Left renal cortex interstitium (tissue), 4 donors: ENCODE data around the gene OPHN1. TPM values are rescaled to one million over a fixed set of nuclear protein-coding genes. Genes with fewer than 3 reads are reported as not detected.
"Not testable (repeated sequence)": the region's sequence is repeated elsewhere in the genome, so short reads cannot be mapped to it uniquely, and the experiment has no call there.

Experiments
- DNase-seq, 4 donors: peaks; one replicate each; pipeline ENCODE4 v3.0.0-alpha.2; 2013; ENCODE audit warnings: low read depth in 4 of 4, low spot score in 2 of 4, missing footprints in 1 of 4
- polyA plus RNA-seq, 4 donors: library from polyadenylated mRNA; unstranded; fragments of 120-200 nt; gene quantifications; one replicate each; pipeline ENCODE4 v1.2.1, GENCODE V29; 2013; ENCODE audit not compliant: insufficient read length in 4 of 4

Gene OPHN1
- polyA plus RNA-seq, 4 donors: 8.1 to 9.7 (median 8.7) TPM

- no peak for DNase-seq
These were observed 60.6 kb downstream of the OPHN1 start for GRCh38 chrX:68372665-68373064.

DNA sequence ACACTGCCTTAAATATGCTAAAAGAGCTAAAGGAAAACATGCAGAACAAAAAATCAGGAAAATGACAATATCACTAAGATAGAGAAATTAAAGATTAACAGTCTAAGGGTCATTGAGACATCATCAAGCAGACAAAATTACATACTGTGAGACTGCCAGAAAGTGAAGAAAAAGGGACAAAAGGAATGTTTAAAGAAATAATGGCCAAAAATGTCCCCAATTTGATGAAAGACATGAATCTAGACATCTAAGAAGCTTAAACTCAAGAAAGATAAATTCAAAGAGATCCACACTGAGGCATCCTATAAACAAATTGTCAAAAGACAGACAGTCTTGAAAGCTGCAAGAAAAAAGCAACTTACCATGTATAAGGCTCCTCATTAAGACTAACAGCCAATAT, 63.7 kb downstream of the OPHN1 start:
- no peak for DNase-seq

DNA sequence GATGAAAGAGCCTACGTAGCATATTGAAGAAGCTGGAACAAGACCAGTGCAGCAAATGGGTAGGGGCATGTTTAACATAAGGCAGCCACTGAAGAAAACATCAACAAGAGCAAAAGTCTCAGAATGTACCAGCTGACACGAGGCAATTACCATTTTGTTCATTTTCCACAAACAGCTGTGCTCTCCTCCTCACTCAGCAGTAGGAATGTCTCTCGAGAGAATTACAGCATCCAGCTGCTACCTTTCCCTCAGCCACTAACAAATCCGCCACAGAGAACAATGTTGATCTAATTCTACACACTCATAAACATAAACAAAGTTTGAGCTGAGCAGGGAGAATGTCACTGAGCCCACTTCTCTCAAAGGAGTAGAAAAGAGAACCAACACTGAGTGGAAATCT, 68.0 kb downstream of the OPHN1 start:
- DNase-seq: peak in 1 of 4 donors; percentile 28

GRCh38 chrX:68363984-68364383, 69.3 kb downstream of the OPHN1 start:
- no peak for DNase-seq

DNA sequence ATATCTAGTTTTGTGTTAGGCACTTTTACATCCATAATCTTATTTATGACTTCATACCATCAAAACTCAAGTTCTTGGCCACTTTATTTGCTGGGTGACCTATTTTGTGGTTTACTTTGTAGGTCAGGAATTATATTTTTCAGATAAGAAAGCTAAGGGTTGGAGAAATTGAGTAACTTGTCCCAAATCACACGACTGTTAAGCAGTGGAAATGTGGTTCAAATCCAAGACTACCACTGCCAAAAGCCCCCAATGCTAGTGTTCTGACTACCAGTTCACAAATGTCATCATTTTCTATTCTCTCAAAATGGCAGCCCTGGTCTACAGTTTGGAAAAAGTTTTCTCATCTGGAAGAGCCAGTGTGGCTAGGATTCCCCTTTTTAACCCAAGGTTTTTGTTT, 74.6 kb downstream of the OPHN1 start:
- no peak for DNase-seq

DNA sequence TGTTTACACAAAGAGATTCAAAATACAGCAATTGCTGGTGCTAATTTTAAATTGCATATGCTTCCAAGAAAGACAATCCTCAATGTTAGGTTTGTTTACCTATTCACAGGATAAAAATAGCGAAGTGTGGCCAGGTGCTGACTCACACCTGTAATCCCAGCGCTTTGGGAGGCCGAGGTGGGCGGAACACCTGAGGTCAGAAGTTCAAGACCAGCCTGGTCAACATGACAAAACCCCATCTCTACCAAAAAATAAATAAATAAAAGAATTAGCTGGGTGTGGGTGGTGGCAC, 77.7 kb downstream of the OPHN1 start:
- DNase-seq: no peak

DNA sequence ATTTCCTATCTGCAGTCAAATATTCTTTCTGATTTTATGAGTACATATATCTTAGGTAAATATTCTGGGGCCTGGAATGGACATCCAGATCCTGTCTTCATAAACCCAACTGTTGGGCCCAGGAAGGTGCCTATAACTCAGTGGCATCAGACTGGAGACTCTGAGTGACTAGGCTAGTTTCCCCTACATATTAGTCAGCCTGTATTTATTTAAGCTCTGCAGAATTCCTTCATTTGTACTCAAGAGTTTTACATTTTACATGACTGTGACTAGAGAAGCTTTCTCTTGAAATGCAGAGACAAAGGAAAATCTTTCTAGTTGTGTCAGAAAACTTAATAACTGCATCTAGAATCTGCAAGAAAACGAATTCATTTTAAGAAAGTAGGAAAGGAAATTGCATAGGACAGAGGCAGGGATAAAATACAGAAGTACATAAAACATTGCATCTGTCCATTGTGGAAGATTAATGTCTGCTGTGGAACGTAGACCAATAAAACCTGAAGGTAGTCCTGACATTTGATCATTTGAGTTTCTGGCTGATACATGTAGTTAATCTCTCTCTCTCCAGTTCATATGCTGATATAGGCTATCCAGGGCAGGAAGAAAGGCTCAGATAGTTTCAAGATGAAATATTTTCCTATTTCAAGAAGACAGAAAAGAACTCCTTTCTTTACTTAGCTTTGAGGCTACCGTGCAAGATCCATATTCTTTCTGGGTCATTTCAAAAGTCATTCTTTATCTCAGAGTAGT, 78.2 kb downstream of the OPHN1 start:
- no peak for DNase-seq

DNA sequence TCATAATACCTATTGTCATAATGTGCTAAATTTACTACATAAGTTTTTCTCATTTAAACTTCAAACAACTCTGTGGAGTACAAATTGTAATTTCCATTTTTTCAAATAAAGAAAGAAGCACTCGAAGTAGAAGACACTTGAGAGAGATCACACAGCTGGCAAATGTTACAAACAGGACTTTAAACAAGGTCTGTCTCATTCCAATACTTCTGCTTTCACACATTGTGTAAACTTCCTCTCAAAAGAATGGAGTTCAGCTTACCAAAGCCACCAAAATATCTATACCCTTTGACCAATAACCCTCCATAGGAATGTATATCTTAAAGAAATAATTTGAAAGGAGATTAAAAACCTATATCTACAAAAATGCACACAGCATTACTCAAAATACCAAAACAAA, 88.3 kb downstream of the OPHN1 start:
- DNase-seq: no peak

GRCh38 chrX:68343551-68343950, 89.7 kb downstream of the OPHN1 start:
- DNase-seq: no peak

DNA sequence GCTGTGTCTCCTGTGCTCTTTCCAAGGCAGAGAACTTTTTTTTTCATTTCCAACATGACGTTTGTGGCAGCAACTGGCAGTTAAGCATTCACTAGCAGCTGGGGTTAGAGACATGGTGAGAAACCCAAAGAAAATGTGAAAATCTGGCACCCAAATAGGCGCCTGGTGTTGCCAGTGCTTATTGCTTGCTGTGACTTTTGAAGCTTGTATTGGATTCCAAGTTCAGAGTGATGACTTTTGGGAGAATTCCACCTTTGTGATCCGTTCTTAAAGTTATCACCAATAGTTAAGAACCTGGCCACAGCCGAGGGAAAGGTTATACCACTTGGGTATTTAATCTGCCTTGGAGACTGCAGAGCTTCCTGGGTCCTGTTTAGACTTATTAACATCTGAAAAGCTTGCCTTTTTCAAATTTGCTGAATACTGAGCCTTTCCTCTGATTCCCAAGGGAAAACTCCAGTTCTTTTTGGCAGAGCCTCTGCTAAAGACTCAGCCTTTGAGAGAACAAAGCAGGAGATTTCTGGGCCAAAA, 101.0 kb downstream of the OPHN1 start:
- DNase-seq: no peak

GRCh38 chrX:68326841-68327240, 106.5 kb downstream of the OPHN1 start:
- DNase-seq: not testable (repeated sequence)

GRCh38 chrX:68307769-68308168, 125.5 kb downstream of the OPHN1 start:
- DNase-seq: no peak

- no peak for DNase-seq
These were observed 128.7 kb downstream of the OPHN1 start for GRCh38 chrX:68304602-68305001.

GRCh38 chrX:68299898-68300297, 133.4 kb downstream of the OPHN1 start:
- DNase-seq: no peak

GRCh38 chrX:68292471-68292870, 140.8 kb downstream of the OPHN1 start:
- DNase-seq: no peak

DNA sequence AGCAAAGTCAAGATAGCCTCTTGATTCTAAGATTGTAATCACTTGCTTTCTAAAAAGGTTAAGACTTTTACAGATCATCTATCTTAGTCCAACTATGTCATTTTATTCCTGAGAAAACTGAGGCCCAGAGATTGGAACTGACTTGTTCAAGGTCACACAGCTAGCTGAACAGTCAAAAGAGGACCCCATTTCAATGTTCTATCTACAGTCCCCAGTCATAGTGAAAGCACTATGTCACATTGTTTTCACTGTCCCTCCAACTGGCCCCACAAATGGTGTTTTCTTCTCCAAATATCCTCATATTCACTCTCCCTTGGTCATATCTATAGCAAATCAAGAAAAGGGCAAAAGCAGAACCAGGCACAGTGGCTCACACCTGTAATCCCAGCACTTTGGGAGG, 145.2 kb downstream of the OPHN1 start:
- DNase-seq: no peak

- no peak for DNase-seq
These were observed 145.9 kb downstream of the OPHN1 start for GRCh38 chrX:68287419-68287818.

GRCh38 chrX:68286980-68287379, 146.3 kb downstream of the OPHN1 start:
- DNase-seq: no peak

DNA sequence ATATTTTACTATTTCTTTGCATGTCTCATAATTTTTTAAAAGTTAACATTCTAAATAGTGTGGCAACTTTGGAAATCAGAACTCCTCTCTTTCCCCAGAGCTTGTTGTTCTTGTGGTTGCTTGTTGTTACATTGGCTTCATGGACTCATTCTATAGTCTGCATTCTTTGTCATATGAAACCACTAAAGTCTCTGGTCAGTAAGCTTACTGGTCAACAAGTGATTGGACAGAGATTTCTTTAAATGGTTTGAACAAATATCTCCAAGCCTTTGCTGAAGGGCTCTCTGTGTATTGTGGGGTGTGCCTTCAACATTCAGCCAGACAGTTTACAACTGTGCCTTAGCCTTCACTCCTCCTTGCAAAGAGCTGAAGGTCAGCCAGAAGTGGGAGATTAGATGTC, 147.2 kb downstream of the OPHN1 start:
- no peak for DNase-seq

DNA sequence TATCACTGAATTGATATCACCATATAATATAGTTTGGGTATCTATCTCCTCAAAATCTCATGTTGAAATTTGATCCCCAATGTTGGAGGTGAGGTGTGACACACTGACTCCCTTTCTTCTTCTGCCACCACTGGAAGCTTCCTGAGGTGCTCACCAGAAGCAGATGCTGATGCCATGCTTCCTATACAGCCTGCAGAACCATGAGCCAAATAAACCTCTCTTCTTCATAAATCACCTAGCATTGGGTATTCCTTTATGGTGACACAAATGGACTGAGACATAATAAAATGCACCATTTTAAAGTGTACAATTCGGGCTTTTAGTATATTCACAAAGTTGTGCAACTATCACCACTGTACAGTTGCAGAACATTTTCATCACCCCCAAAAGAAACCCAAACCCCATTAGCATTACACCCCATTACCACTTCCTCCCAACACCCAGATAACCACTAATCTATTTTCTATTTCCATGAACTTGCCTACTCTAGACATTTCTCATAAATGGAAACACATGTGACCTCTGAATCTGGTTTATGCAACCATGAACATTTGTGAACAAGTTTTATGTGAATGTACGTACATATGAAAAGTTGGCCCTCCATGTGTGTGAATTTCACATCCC, 148.9 kb downstream of the OPHN1 start:
- DNase-seq: no peak

DNA sequence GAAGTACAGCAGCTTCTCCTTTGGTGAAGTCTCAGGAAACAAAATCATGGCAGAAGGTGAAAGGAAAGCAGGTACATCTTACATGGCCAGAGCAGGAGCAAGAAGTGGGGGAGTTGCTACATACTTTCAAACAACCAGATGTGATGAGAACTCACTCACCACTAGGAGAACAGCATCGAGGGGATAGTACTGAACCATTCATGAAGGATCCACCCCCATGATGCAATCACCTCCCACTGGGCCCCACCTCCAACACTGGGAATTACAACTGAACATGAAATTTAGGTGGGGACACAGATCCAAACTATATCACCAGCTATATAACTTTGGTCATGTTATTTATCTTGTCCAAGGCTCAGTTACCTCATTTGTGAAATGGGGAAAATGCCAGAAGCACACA, 159.4 kb downstream of the OPHN1 start:
- DNase-seq: no peak

DNA sequence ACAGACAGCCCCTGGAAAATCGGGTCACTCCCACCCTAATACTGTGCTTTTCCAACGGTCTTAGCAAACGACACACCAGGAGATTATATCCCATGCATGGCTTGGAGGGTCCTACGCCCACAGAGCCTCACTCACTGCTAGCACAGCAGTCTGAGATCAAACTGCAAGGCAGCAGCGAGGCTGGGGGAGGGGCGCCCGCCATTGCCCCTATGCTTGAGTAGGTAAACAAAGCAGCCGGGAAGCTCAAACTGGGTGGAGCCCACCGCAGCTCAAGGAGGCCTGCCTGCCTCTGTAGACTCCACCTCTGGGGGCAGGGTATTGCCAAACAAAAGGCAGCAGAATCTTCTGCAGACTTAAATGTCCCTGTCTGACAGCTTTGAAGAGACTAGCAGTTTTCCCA, 168.5 kb downstream of the OPHN1 start:
- DNase-seq: not testable (repeated sequence)
